ENCODE data around the gene OR2S2.

Gene OR2S2

DNA sequence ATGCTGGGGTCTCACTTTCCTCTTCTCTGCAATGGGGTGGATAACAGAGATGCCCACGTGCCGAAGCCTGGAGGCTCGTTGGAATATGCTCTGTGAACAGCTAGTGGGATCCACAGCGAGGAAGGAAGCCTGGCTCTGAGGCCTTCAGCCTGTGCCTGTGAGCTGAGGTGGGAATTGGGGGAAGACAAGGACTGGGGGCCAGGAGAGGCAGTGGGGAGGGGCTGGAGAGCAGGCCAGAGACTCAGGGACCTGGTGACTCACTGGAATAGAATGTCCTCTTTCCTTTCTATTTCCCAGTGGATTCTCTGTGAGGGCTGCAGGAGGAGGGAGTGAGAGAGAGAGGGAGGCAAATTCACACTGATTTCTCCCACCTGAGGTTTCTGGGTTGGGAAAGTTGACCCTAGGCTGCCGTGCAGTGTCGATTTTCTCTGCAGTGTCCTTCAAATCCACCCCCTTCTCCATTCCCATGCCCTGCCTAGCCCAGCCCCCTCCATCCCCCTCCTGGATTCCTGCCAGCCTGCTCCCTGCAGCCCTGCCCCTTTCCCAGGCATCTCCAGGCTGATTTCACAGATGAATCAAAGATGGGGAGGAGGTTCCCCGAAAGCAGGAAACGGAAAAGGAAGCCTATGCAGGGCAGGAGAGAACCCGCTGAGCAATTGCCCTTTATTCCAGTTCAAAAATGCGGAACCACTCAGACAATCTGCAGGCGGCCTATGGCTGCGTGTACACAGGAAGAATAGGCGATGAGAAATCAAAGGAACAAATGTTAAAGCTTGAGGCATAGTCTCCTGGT is 50.0 kb downstream of the OR2S2 start:
- peak; percentile 80 for DNase-seq

All from NCI-H345 (cell line).